Nephron (organoid): ENCODE measurements around the gene DNM2.

Experiments
- H3K27ac Mint-ChIP-seq, 3 experiments: 2 replicates each; pipeline ENCODE4 v1.8.0; 2020; ENCODE audit warnings: mixed read lengths in 3 of 3, mild to moderate bottlenecking in 2 of 3, moderate library complexity in 1 of 3
- H3K27me3 Mint-ChIP-seq: 2 replicates; pipeline ENCODE4 v1.8.0; 2021; ENCODE audit warnings: low read depth, mild to moderate bottlenecking, moderate library complexity, mixed read lengths
- H3K36me3 Mint-ChIP-seq: 2 replicates; pipeline ENCODE4 v1.8.0; 2020; ENCODE audit warnings: low read depth, mixed read lengths
- H3K4me1 Mint-ChIP-seq: 2 replicates; pipeline ENCODE4 v1.8.0; 2020; ENCODE audit warnings: mixed read lengths
- H3K4me3 Mint-ChIP-seq, 3 experiments: 2 replicates each; pipeline ENCODE4 v1.8.0; 2020; ENCODE audit warnings: mild to moderate bottlenecking in 3 of 3, mixed read lengths in 3 of 3, moderate library complexity in 2 of 3
- H3K9me3 Mint-ChIP-seq: 2 replicates; pipeline ENCODE4 v1.8.0; 2020; ENCODE audit warnings: mixed read lengths
- TF ChIP-seq, protein P1 (sequence below), 3 experiments: fragments of 200-600 bp; sonication (generic); IDR thresholded peaks; one replicate each; pipeline ENCODE4 v1.5.0; 2021; ENCODE audit warnings: antibody characterized with exemption in 3 of 3; ENCODE audit not compliant: unreplicated experiment in 3 of 3

The DNM2 gene

DNA sequence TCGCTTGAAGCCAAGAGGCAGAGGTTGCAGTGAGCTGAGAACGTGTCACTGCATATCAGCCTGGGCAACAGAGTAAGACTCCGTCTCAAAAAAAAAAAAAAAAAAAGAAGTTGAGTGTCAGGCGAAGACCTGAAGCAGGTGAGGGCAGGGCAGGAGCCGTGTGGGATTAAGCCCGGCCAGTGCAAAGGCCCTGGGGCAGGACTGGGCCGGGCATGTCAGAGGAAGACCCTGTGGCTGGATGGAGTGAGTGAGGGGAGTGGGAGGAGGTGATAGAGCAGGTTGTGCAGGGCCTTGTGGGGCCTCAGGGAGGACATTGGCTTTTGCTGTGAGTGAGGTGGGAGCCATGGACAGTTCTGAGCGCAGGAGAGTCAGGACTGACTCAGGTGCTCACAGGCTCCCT is 70.3 kb downstream of the DNM2 start:
- no peaks in the 10 kb centered on the region for H3K27me3 Mint-ChIP-seq
- H3K4me3 Mint-ChIP-seq, result no peak overlapping the region
- H3K27ac Mint-ChIP-seq, result no peak overlapping the region
- no peaks in the 10 kb centered on the region for H3K9me3 Mint-ChIP-seq
- peaks cover 48% of the 10 kb centered on the region for H3K36me3 Mint-ChIP-seq
- H3K4me1 Mint-ChIP-seq, result no peaks in the 10 kb centered on the region
- TF ChIP-seq, protein P1, sequence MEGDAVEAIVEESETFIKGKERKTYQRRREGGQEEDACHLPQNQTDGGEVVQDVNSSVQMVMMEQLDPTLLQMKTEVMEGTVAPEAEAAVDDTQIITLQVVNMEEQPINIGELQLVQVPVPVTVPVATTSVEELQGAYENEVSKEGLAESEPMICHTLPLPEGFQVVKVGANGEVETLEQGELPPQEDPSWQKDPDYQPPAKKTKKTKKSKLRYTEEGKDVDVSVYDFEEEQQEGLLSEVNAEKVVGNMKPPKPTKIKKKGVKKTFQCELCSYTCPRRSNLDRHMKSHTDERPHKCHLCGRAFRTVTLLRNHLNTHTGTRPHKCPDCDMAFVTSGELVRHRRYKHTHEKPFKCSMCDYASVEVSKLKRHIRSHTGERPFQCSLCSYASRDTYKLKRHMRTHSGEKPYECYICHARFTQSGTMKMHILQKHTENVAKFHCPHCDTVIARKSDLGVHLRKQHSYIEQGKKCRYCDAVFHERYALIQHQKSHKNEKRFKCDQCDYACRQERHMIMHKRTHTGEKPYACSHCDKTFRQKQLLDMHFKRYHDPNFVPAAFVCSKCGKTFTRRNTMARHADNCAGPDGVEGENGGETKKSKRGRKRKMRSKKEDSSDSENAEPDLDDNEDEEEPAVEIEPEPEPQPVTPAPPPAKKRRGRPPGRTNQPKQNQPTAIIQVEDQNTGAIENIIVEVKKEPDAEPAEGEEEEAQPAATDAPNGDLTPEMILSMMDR (IDR thresholded peaks at IDR 0.05; ENCODE audit: unreplicated experiment in 3 of 3), result no peak

DNA sequence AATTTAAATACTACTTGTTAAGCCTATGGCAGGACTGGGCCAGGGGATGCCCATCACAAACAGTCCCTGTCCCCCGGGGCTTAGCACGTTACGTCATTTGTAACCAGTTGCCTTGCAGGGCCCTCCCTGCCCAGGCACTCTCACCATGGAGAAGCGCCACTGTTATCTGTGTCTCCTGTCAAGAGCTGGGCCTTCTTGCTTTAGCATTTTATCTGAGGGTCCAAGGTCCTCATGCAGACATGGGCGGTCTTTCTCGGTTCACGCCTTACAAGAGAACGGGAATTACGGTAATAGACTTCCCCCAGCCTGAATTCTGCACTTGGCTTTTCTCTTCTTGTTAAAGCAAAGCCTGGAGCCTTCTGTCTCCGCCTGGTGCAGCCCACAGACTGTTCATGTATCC is 72.0 kb downstream of the DNM2 start:
- TF ChIP-seq, protein P1 (IDR thresholded peaks at IDR 0.05; ENCODE audit: unreplicated experiment in 3 of 3), result no peak
- no peak overlapping the region for H3K27ac Mint-ChIP-seq
- no peaks in the 10 kb centered on the region for H3K27me3 Mint-ChIP-seq
- peaks cover 49% of the 10 kb centered on the region for H3K36me3 Mint-ChIP-seq
- no peak overlapping the region for H3K4me3 Mint-ChIP-seq
- H3K9me3 Mint-ChIP-seq, result no peaks in the 10 kb centered on the region
- H3K4me1 Mint-ChIP-seq, result no peaks in the 10 kb centered on the region

DNA sequence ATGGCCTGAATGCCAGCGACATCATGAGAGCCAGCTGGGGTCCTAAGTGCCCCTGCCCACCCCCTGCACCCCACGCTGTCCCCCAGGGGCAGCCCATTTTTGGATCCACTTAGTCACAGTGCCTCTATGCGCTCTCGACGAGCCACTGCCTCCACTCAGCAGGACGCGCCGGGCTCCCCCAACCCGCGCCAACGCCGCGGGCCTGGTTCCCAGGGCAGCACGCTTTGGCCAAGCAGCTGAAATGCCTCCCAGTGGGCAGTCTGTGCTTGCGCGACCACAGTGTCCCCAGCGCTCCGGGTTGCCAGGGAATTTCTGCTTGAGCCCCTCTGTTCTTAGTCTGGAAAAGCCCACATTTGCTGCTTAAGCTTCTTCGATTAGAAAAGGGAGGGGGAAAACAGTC is 78.8 kb downstream of the DNM2 start:
- H3K4me1 Mint-ChIP-seq, result peaks cover 8% of the 10 kb centered on the region
- no peak overlapping the region for H3K27ac Mint-ChIP-seq
- no peaks in the 10 kb centered on the region for H3K9me3 Mint-ChIP-seq
- peaks cover 57% of the 10 kb centered on the region for H3K36me3 Mint-ChIP-seq
- TF ChIP-seq, protein P1 (IDR thresholded peaks at IDR 0.05; ENCODE audit: unreplicated experiment in 3 of 3), result no peak
- no peak overlapping the region for H3K4me3 Mint-ChIP-seq
- no peaks in the 10 kb centered on the region for H3K27me3 Mint-ChIP-seq

DNA sequence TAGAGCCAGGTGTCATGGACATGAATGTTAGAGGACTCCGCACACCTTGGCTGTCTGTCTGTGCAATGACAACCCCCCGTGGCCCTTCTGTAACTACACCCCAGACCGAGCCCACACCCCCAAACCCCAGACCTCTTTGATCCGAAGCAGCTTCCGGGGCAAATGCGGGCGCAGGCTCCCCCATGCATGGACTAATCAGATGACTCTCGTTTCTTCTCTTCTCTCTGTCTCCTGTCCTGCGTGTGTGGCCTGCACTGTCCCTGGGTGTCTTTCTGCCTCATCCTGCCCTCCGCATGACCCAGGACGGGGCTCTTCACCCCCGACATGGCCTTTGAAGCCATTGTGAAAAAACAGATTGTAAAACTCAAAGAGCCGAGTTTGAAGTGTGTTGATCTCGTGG is 79.2 kb downstream of the DNM2 start:
- H3K36me3 Mint-ChIP-seq, result peaks cover 56% of the 10 kb centered on the region
- TF ChIP-seq, protein P1 (IDR thresholded peaks at IDR 0.05; ENCODE audit: unreplicated experiment in 3 of 3), result no peak
- peaks cover 8% of the 10 kb centered on the region for H3K4me1 Mint-ChIP-seq
- no peak overlapping the region for H3K4me3 Mint-ChIP-seq
- H3K27ac Mint-ChIP-seq, result no peak overlapping the region
- H3K9me3 Mint-ChIP-seq, result no peaks in the 10 kb centered on the region
- H3K27me3 Mint-ChIP-seq, result no peaks in the 10 kb centered on the region

DNA sequence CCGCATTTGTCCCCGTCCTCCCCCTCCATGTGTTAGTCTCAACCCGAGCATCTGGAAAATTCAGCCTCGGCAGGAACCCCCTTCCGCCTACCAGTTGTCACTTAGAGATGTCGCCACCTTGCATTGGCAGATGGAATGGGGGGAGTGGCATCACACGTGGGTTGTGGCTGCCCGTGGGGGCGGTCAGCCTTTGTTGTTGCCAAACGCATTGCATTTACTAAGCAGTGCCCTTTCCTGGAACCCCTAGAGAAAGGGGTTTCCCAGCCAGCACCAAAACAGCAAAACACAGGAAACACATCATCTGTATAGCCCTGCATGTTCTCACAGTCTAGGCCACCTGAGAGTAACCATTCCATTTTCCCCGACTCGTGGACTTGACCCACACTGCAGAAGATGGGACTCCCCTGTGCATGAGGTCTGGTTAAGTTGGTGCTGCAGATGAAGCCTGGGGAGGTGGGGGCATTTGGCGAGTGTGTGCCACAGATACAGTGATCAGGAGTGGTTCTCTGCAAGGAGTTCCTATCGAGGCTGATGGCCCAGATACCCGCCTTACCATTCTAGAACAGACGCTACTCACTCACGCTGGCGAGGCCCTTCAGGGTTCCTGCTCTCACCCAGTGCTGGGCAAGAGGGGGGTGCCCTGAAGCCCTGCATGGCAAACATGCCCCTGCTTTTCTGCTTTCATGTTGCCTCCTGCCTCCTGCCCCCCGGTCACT is 79.8 kb downstream of the DNM2 start:
- Mint-ChIP-seq H3K36me3 (peaks cover 58% of the 10 kb centered on the region), H3K27me3 (no peaks in the 10 kb centered on the region), H3K4me1 (peaks cover 8% of the 10 kb centered on the region), H3K27ac (no peak overlapping the region), H3K9me3 (no peaks in the 10 kb centered on the region), H3K4me3 (no peak overlapping the region)
- TF ChIP-seq, protein P1 (IDR thresholded peaks at IDR 0.05; ENCODE audit: unreplicated experiment in 3 of 3), result no peak

DNA sequence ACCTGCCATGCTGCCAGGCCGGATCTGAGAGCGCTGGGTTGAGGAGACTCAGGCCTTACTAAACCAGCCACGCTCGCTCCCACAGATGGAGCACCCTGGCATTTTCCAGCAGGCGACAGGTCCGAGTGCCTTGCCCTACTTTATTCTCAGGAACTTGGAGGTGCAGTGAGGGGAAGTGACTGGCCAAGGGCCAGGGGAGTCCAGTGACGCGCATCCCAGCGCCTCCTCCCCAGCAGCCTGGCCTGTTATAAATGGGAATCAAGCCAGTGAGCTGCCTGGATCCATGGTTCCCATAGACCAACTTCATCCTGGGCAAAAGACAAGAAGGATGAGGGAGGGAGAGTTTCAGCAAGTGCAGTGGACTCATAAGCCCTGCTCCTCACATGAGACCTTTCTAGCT is 82.6 kb downstream of the DNM2 start:
- Mint-ChIP-seq H3K9me3 (no peaks in the 10 kb centered on the region), H3K27me3 (no peaks in the 10 kb centered on the region), H3K27ac (peak overlapping the region in 2 of 3 experiments; percentile 28 to 82), H3K36me3 (peaks cover 64% of the 10 kb centered on the region), H3K4me1 (peaks cover 8% of the 10 kb centered on the region), H3K4me3 (no peak overlapping the region)
- TF ChIP-seq, protein P1 (IDR thresholded peaks at IDR 0.05; ENCODE audit: unreplicated experiment in 3 of 3), result no peak
